RWPE1 (cell line): ENCODE data around the gene MCMBP.

ENCODE experiments used
- CTCF ChIA-PET: fragments of 350-600 bp; sonication (Branson Sonifier 250); formaldehyde crosslinking; extraction: SDS; loops from one replicate; lab custom pipeline; 2021; lab: Yijun Ruan, JAX
- POLR2A ChIA-PET: fragments of 400-600 bp; formaldehyde crosslinking; extraction: SDS; loops from one replicate; lab custom pipeline; 2020; ENCODE audit warnings: antibody characterized with exemption; ENCODE audit not compliant: low non-redundant PET; lab: Yijun Ruan, JAX
- DNase-seq: peaks from one replicate; pipeline ENCODE4 v3.0.0; 2012; ENCODE audit warnings: low spot score
- H3K27ac ChIP-seq: fragments of 450-650 bp; 2 replicates; pipeline ENCODE4 v1.5.1; 2017
- CTCF ChIP-seq: fragments of 450-650 bp; conservative IDR thresholded peaks from 2 replicates; pipeline ENCODE4 v1.5.1; 2017; ENCODE audit warnings: low read depth, mild to moderate bottlenecking

Gene MCMBP

GRCh38 chr10:119830851-119831250 lies 41.8 kb downstream of the MCMBP start:
- ChIA-PET CTCF (interaction anchor here (1.1 kb wide), 1 partner anchor 80 kb away, joined by 3 read pairs; no protein-coding TSS in a partner anchor), POLR2A (no interaction called here)
- DNase-seq = no peak

GRCh38 chr10:119829429-119829828 lies 43.2 kb downstream of the MCMBP start:
- ChIA-PET POLR2A (no interaction called here), CTCF (no interaction called here)
- no peak for TF ChIP-seq CTCF
- no peak overlapping the region for H3K27ac ChIP-seq
- no peak for DNase-seq

More at GRCh38 chr10:119830851-119831250, 41.8 kb downstream of the MCMBP start:
- no peak for TF ChIP-seq CTCF
- no peak overlapping the region for H3K27ac ChIP-seq

- no peak for DNase-seq
- TF ChIP-seq CTCF = no peak
- H3K27ac ChIP-seq = no peak overlapping the region
- CTCF ChIA-PET = interaction anchor here (0.6 kb wide), 1 partner anchor 643 kb away, joined by 3 read pairs; no protein-coding TSS in a partner anchor
- POLR2A ChIA-PET = interaction anchor here (0.6 kb wide), 1 partner anchor 95 kb away, joined by 4 read pairs; no protein-coding TSS in a partner anchor
Measured at GRCh38 chr10:119827430-119827829, 45.2 kb downstream of the MCMBP start.

GRCh38 chr10:119826771-119827170 lies 45.9 kb downstream of the MCMBP start:
- peak; percentile 22 for DNase-seq
- H3K27ac ChIP-seq = no peak overlapping the region
- CTCF ChIA-PET = interaction anchor here (0.6 kb wide), 1 partner anchor 642 kb away, joined by 3 read pairs; no protein-coding TSS in a partner anchor
- no peak for TF ChIP-seq CTCF
- POLR2A ChIA-PET = interaction anchor here (0.6 kb wide), 1 partner anchor 95 kb away, joined by 4 read pairs; no protein-coding TSS in a partner anchor

GRCh38 chr10:119824299-119824698 lies 48.3 kb downstream of the MCMBP start:
- TF ChIP-seq CTCF = no peak
- POLR2A ChIA-PET = no interaction called here
- no peak overlapping the region for H3K27ac ChIP-seq
- CTCF ChIA-PET = no interaction called here
- no peak for DNase-seq

- TF ChIP-seq CTCF = no peak
- POLR2A ChIA-PET = no interaction called here
- H3K27ac ChIP-seq = no peak overlapping the region
- CTCF ChIA-PET = interaction anchor here (0.7 kb wide), 1 partner anchor 70 kb away, joined by 4 read pairs; no protein-coding TSS in a partner anchor
- DNase-seq = no peak
Measured at GRCh38 chr10:119821182-119821581, 51.5 kb downstream of the MCMBP start.
